Activated naive CD4-positive, alpha-beta T cell treated with anti-CD3 and anti-CD28 coated beads for 36 hours (primary cell): ENCODE measurements around the gene UBA6. TPM values are rescaled to one million over a fixed set of nuclear protein-coding genes. Genes with fewer than 3 reads are reported as not detected.
"Not testable (repeated sequence)": the region's sequence is repeated elsewhere in the genome, so short reads cannot be mapped to it uniquely, and the experiment has no call there.

Experiments
- CTCF ChIA-PET: fragments of 350-600 bp; sonication (Branson Sonifier 250); formaldehyde crosslinking; loops from one replicate; lab custom pipeline; 2021; ENCODE audit warnings: antibody characterized with exemption; lab: Charles Lee
- DNase-seq: peaks from one replicate; pipeline ENCODE4 v3.0.0-alpha.2; 2020
- H3K27ac Mint-ChIP-seq: one replicate; pipeline ENCODE4 v1.8.0; 2021; ENCODE audit warnings: mild to moderate bottlenecking, mixed read lengths
- H3K27me3 Mint-ChIP-seq: one replicate; pipeline ENCODE4 v1.8.0; 2021; ENCODE audit warnings: low read depth, mixed read lengths
- H3K36me3 Mint-ChIP-seq: one replicate; pipeline ENCODE4 v1.8.0; 2021; ENCODE audit warnings: low read depth, mixed read lengths
- H3K4me1 Mint-ChIP-seq: one replicate; pipeline ENCODE4 v1.8.0; 2021; ENCODE audit warnings: low read depth, mixed read lengths
- H3K4me3 Mint-ChIP-seq: one replicate; pipeline ENCODE4 v1.8.0; 2021; ENCODE audit warnings: mild to moderate bottlenecking, moderate library complexity, mixed read lengths
- H3K9me3 Mint-ChIP-seq: one replicate; pipeline ENCODE4 v1.8.0; 2021; ENCODE audit warnings: mixed read lengths
- intact Hi-C: fragments of 100-400 bp; cut with micrococcal nuclease; formaldehyde crosslinking; loops from one replicate; pipeline ENCODE4 v1.15.1; 2023
- total RNA-seq, 2 experiments: library from RNA; stranded (reverse); gene quantifications; one replicate each; pipeline ENCODE4 v1.2.3, GENCODE V29; 2021

Gene UBA6
- 10 to 100 TPM; 71.6 to 79.5 TPM for total RNA-seq

- Mint-ChIP-seq H3K9me3 (peaks cover 2% of the 10 kb centered on the region), H3K27me3 (no peaks in the 10 kb centered on the region), H3K4me1 (peaks cover 48% of the 10 kb centered on the region), H3K4me3 (peak within 1 kb of the TSS; percentile 91), H3K27ac (peak within 1 kb of the TSS; percentile 96), H3K36me3 (peaks cover 15% of the 10 kb centered on the region)
- intact Hi-C loops = loop anchor here (1.0 to 5.0 kb wide), 9 partner anchors 13 to 650 kb away; partner anchors contain the start of genes CENPC, STAP1, TMPRSS11B and YTHDC1
- CTCF ChIA-PET = interaction anchor here (0.8 to 1.7 kb wide), 6 partner anchors 12 to 46 kb away, joined by 3 to 6 read pairs (median 4); no protein-coding TSS in a partner anchor
- DNase-seq = peak; percentile 97
Observed at GRCh38 chr4:67700738-67701516, at the start of gene UBA6. UBA6 (minus strand) TSS chr4:67701155; CDS start chr4:67701119, 36 bp downstream.

- no peaks in the 10 kb centered on the region for H3K27me3 Mint-ChIP-seq
- peaks cover 12% of the 10 kb centered on the region for H3K4me1 Mint-ChIP-seq
- intact Hi-C loops = no loop called here
- no peak overlapping the region for H3K27ac Mint-ChIP-seq
- H3K4me3 Mint-ChIP-seq = no peak overlapping the region
- CTCF ChIA-PET = interaction anchor here (0.6 to 0.9 kb wide), 2 partner anchors 425 to 570 kb away, joined by 3 read pairs; no protein-coding TSS in a partner anchor
- H3K9me3 Mint-ChIP-seq = no peaks in the 10 kb centered on the region
- no peaks in the 10 kb centered on the region for H3K36me3 Mint-ChIP-seq
- DNase-seq = no peak
Observed at GRCh38 chr4:67750691-67751090, 49.7 kb upstream of the UBA6 start.

- Mint-ChIP-seq H3K9me3 (no peaks in the 10 kb centered on the region), H3K27me3 (no peaks in the 10 kb centered on the region), H3K4me3 (no peak overlapping the region), H3K4me1 (peaks cover 12% of the 10 kb centered on the region), H3K36me3 (no peaks in the 10 kb centered on the region), H3K27ac (no peak overlapping the region)
- DNase-seq = no peak
- CTCF ChIA-PET = interaction anchor here (0.6 to 1.8 kb wide), 3 partner anchors 10 to 161 kb away, joined by 3 to 11 read pairs (median 6); no protein-coding TSS in a partner anchor
- intact Hi-C loops = loop anchor here (10.0 kb wide), 1 partner anchor 496 kb away; the partner anchor contains the start of gene TMPRSS11B
Observed at GRCh38 chr4:67749286-67749685, 48.3 kb upstream of the UBA6 start.

GRCh38 chr4:67746797-67747495 lies 46.0 kb upstream of the UBA6 start:
- CTCF ChIA-PET = interaction anchor here (0.6 to 2.6 kb wide), 26 partner anchors 8 to 427 kb away, joined by 3 to 20 read pairs (median 4); partner anchors contain the start of gene UBA6
- peaks cover 17% of the 10 kb centered on the region for H3K4me1 Mint-ChIP-seq
- no peaks in the 10 kb centered on the region for H3K27me3 Mint-ChIP-seq
- peak overlapping the region; percentile 73 for H3K27ac Mint-ChIP-seq
- H3K36me3 Mint-ChIP-seq = no peaks in the 10 kb centered on the region
- H3K9me3 Mint-ChIP-seq = no peaks in the 10 kb centered on the region
- intact Hi-C loops = loop anchor here (1.0 to 10.0 kb wide), 9 partner anchors 15 to 498 kb away; partner anchors contain the start of genes TMPRSS11B and UBA6
- DNase-seq = peak; percentile 5
- H3K4me3 Mint-ChIP-seq = peak overlapping the region; percentile 1

DNA sequence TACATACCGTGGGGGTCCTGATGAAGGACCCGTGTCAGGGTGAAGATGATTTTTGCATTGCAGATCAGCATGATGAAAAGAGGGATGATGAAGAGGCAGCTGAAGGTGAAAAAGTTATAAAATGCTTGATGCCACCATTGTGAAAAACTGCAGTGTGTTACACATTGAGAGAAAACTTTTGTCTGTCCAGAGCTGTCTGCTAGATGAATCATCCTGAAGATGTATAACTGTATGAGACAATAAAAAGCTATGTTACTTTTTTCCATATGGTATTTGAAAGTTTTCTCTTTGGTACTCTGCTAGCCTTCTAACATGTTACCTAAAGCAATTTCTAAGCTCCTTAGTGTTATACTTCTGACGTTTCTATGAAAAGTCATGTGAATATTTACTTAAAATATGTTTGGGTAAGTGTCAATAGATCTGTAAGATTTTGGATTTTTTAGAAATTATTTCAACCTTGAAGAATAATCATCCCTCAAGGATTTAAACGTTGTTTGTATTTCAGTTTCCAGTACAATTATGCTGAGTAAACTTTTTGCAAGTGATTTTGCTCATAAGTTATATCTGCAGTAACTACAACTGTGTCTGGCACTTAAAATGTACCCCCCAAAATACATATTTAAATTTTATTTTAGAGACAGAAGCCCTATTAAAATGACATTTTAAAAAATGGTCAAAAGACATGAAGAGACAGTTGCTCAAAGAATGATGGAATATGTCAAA lies 43.8 kb upstream of the UBA6 start:
- Mint-ChIP-seq H3K27me3 (no peaks in the 10 kb centered on the region), H3K4me3 (no peak overlapping the region), H3K27ac (no peak overlapping the region), H3K9me3 (no peaks in the 10 kb centered on the region), H3K36me3 (peaks cover 1% of the 10 kb centered on the region), H3K4me1 (peaks cover 17% of the 10 kb centered on the region)
- intact Hi-C loops = loop anchor here (10.0 kb wide), 1 partner anchor 500 kb away; the partner anchor contains the start of gene TMPRSS11B
- CTCF ChIA-PET = interaction anchor here (1.6 kb wide), 1 partner anchor 166 kb away, joined by 7 read pairs; no protein-coding TSS in a partner anchor
- no peak for DNase-seq

- Mint-ChIP-seq H3K4me1 (peaks cover 17% of the 10 kb centered on the region), H3K36me3 (peaks cover 1% of the 10 kb centered on the region), H3K9me3 (no peaks in the 10 kb centered on the region), H3K4me3 (no peak overlapping the region), H3K27me3 (no peaks in the 10 kb centered on the region), H3K27ac (no peak overlapping the region)
- CTCF ChIA-PET = no interaction called here
- intact Hi-C loops = loop anchor here (10.0 kb wide), 1 partner anchor 502 kb away; the partner anchor contains the start of gene TMPRSS11B
- DNase-seq = no peak
Observed at GRCh38 chr4:67743194-67743593, 42.2 kb upstream of the UBA6 start.

- no peak for DNase-seq
- peaks cover 6% of the 10 kb centered on the region for H3K36me3 Mint-ChIP-seq
- no peaks in the 10 kb centered on the region for H3K27me3 Mint-ChIP-seq
- H3K4me3 Mint-ChIP-seq = no peak overlapping the region
- H3K27ac Mint-ChIP-seq = no peak overlapping the region
- intact Hi-C loops = no loop called here
- H3K9me3 Mint-ChIP-seq = no peaks in the 10 kb centered on the region
- no peaks in the 10 kb centered on the region for H3K4me1 Mint-ChIP-seq
- CTCF ChIA-PET = interaction anchor here (1.4 kb wide), 1 partner anchor 10 kb away, joined by 5 read pairs; no protein-coding TSS in a partner anchor
Observed at GRCh38 chr4:67736262-67736661, 35.3 kb upstream of the UBA6 start.

GRCh38 chr4:67735325-67735724 lies 34.4 kb upstream of the UBA6 start:
- CTCF ChIA-PET = interaction anchor here (1.1 kb wide), 1 partner anchor 14 kb away, joined by 3 read pairs; no protein-coding TSS in a partner anchor
- Mint-ChIP-seq H3K27me3 (no peaks in the 10 kb centered on the region), H3K9me3 (no peaks in the 10 kb centered on the region), H3K27ac (no peak overlapping the region), H3K36me3 (peaks cover 6% of the 10 kb centered on the region), H3K4me1 (no peaks in the 10 kb centered on the region), H3K4me3 (no peak overlapping the region)
- DNase-seq = no peak
- intact Hi-C loops = no loop called here

DNA sequence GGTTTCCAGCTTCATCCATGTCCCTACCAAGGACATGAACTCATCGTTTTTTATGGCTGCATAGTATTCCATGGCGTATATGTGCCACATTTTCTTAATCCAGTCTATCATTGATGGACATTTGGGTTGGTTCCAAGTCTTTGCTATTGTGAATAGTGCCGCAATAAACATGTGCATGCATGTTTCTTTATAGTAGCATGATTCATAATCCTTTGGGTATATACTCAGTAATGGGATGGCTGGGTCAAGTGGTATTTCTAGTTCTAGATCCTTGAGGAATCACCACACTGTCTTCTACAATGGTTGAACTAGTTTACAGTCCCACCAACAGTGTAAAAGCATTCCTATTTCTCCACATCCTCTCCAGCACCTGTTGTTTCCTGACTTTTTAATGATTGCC lies 29.6 kb upstream of the UBA6 start:
- H3K9me3 Mint-ChIP-seq, H3K27ac Mint-ChIP-seq, intact Hi-C loops, H3K4me3 Mint-ChIP-seq, H3K27me3 Mint-ChIP-seq, DNase-seq, CTCF ChIA-PET, H3K4me1 Mint-ChIP-seq: not testable (repeated sequence)
- peaks cover 21% of the 10 kb centered on the region for H3K36me3 Mint-ChIP-seq

DNA sequence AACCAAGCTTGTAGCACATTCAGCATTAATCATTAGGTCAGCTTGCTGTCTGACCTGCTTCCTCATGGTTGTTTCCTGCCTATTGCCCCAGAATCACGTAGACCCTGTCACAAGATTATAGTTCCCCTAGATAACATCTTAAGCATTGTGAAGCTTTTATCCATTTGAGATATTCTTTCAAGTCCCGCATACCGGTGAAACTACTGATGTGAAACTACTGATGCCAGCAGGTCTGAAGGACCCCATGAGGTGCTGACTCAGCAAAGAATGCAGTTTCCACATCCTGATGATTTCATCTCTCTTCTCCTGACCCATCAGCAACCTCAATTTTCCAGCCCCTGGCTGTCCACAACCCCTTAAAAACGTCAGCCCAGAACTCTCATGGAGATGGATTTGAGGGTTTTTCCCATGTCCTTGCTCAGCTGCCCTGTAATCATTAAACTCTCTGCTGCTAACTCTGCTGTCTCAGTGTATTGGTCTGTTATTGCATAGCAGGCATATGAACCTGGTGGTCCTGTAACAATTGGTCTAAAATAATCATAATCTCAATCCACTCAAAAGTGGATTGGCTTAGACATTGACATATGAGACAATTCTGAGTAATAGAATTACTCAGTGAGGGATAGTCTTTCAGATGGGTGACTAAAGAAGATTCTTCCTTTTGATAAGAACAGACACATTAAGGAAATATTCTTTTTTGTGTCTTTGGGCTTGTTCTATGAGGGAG lies 26.3 kb upstream of the UBA6 start:
- no peak overlapping the region for H3K4me3 Mint-ChIP-seq
- intact Hi-C loops = no loop called here

DNA sequence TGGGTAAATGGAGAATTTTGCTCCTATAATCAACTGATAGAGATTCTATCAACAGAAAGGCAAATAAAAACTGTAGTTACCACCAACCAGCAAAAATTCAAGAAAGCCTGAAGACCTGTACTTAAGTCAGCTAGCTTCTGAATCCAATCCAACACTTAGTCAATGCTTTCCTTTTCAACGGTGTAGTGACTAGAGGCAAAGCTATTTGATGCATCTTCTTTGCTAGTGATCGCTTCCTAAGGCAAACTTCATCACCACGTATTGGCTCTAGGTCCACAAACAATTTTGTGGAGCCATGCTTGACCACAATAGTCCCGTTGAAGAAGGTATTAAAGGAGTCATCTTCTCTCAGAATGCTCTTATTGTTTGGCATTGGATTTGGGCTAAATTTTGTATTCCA lies 25.0 kb upstream of the UBA6 start:
- Mint-ChIP-seq H3K4me3 (no peak overlapping the region), H3K27ac (no peak overlapping the region), H3K27me3 (no peaks in the 10 kb centered on the region), H3K9me3 (peaks cover 2% of the 10 kb centered on the region), H3K4me1 (peaks cover 6% of the 10 kb centered on the region), H3K36me3 (peaks cover 19% of the 10 kb centered on the region)
- CTCF ChIA-PET = interaction anchor here (0.6 to 2.2 kb wide), 2 partner anchors 20 to 698 kb away, joined by 3 to 9 read pairs; no protein-coding TSS in a partner anchor
- intact Hi-C loops = no loop called here
- DNase-seq = no peak

More for the DNA sequence above, 26.3 kb upstream of the UBA6 start:
- peaks cover 21% of the 10 kb centered on the region for H3K36me3 Mint-ChIP-seq
- H3K27me3 Mint-ChIP-seq = no peaks in the 10 kb centered on the region
- H3K27ac Mint-ChIP-seq = no peak overlapping the region
- DNase-seq = no peak
- peaks cover 6% of the 10 kb centered on the region for H3K4me1 Mint-ChIP-seq
- H3K9me3 Mint-ChIP-seq = peaks cover 2% of the 10 kb centered on the region
- CTCF ChIA-PET = interaction anchor here (2.2 kb wide), 1 partner anchor 19 kb away, joined by 9 read pairs; no protein-coding TSS in a partner anchor
